NCI-H1436 (cell line): ENCODE data around the gene DKK3.
A peak's percentile ranks its signal among the peaks of the same experiment; 100 is the strongest.

Source experiments
- DNase-seq: peaks from one replicate; lab custom pipeline; 2025; lab: John Stamatoyannopoulos, UW

DKK3 gene

GRCh38 chr11:12029738-12030363, 21.4 kb upstream of the DKK3 start:
- no peak for DNase-seq

- DNase-seq = no peak
These were observed 20.7 kb upstream of the DKK3 start for GRCh38 chr11:12029119-12029518.

GRCh38 chr11:12028303-12028702, 19.9 kb upstream of the DKK3 start:
- no peak for DNase-seq

- no peak for DNase-seq
These were observed 18.1 kb upstream of the DKK3 start for GRCh38 chr11:12026331-12027211.

- DNase-seq = no peak
These were observed 16.0 kb upstream of the DKK3 start for GRCh38 chr11:12024254-12024926.

DNA sequence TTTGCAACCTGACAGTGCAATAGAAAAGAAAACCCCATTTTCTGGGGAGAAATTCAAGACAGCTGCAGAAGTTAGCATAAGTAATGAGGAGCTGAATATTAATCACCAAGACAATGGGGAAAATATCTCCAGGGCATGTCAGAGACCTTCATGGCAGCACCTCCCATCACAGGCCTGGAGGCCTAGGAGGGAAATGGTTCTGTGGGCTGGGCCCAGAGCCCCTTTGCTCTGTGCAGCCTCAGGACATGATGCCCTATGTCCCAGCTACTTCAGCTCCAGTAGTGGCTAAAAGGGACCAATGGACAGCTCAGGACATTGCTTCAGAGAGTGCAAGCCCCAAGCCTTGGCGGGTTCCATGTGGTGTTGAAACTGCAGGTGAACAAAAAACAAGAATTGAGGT, 14.6 kb upstream of the DKK3 start:
- no peak for DNase-seq

DNA sequence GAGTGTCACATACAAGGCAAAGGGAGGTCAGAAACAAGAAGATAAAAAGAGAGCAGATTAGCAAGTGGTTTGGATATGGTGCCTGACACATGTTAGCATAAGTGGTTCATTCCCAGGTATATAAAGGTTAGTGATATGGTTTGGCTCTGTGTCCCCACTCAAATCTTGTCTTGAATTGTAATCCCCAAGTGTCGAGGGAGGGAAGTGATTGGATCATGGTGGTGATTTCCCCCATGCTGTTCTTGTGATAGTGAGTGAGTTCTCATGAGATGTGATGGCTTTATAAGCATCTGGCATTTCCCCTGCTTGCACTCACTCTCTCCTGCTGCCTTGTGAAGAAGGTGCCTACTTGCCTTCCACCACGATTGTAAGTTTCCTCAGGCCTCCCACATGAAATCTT, 12.1 kb upstream of the DKK3 start:
- no peak for DNase-seq

- DNase-seq = no peak
These were observed 11.5 kb upstream of the DKK3 start for GRCh38 chr11:12019866-12020416.

- no peak for DNase-seq
These were observed 10.9 kb upstream of the DKK3 start for GRCh38 chr11:12019337-12019736.

GRCh38 chr11:12017865-12018453, 9.5 kb upstream of the DKK3 start:
- DNase-seq = no peak

DNA sequence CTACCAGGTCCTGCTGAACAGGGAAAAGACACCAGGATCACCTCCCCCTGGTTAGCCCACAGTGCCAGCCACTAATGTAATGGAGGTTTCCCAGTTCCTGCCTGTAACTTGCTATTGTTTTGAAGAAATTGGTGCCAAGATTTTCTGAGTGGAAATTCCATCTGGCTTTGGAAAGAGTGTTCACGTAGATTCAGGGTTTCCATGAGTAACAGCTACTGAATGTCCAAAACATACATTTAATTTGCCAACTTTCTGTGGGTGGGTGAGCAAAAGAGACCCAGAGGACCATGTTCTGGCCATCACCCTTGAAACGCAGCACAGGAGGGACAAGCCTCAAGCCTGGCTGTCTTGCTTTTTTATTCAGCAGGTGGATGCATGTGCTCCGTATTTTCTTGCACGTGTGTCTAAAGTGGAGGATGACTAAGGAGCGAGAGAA, 8.8 kb upstream of the DKK3 start:
- no peak for DNase-seq

- no peak for DNase-seq
These were observed 7.8 kb upstream of the DKK3 start for GRCh38 chr11:12016246-12016645.

- no peak for DNase-seq
These were observed 7.1 kb upstream of the DKK3 start for GRCh38 chr11:12015486-12015885.

GRCh38 chr11:12013781-12014180, 5.4 kb upstream of the DKK3 start:
- DNase-seq = no peak

DNA sequence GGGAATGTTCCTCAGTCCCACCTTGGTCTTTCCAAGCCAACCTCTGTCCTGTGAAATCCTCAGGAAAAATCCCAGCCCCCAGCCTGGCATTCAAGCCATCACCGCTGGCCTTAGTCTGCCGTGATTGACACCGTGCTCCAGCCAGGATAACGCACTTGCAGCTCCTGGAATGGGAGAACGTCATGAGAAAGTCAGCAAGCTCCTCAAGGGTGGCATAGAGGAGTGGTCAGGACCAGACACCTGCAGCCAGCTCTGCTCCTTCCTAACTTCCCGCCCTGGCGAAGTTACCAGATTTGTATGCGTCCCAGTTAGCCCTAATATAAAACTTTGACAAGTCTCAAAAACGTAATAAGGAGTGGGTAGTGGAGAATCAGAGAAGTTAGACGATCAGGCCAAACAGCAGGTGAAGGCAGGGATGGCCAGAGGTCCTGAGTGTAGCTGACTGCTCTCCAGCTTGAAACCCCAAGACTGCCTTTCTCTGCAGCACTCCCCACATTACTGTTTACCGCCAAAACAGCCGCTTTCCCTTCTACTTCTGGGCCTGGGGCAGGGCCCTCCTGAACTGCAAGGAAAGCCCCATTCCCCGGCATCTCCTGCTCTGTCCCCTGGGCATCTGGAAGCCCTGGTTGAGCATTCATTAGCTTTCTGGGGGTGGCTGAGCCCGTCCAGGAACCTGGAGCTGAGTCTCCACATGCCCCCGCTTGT, 1.3 kb upstream of the DKK3 start:
- DNase-seq = no peak

DNA sequence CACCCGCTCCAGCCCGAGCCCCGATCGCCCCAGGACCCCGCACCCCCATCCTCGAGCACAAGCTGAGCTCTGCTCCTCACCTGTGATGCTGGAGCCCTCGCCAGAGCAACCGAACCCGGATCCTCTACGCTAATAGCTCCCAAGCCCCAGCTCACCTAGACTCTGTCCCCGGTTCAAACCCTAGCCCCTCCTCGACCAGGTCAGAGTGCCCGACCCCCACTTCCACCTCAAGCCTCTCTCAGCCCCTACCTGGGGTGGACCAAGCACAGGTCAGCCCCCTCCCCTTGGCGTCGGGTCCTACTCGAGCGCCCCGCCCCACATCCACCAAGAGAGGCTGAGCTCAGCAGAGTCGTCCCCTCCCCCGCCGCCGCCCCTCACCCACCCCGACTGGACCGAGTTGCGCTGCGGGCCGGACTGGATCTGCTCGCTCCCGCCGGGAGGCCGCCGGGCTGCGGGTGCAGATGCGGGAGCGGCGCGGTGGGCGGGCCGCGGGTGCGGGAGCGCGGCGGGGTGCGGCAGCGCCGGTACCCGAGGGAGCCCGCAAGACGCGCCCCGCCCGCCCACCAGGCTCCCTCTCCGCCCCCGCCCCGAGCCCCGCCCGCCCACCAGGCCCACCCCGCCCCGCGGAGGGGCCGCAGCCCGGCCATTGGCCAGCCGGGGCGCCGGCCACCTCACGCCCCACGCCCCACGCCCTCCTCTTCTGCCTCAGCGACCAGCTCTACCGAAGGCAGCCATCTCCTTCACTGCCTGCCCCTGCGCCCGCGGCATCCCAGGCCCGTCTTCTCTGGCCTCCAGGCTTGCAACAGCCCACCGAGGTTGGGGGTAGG, 577 bp upstream of the DKK3 start:
- DNase-seq = peak; percentile 23

- no peak for DNase-seq
These were observed 1.2 kb downstream of the DKK3 start for GRCh38 chr11:12007230-12007593.

- DNase-seq = no peak
These were observed 1.7 kb downstream of the DKK3 start for GRCh38 chr11:12006552-12007229.

GRCh38 chr11:12005476-12005875, 3.0 kb downstream of the DKK3 start:
- DNase-seq = no peak

GRCh38 chr11:12005061-12005460, 3.4 kb downstream of the DKK3 start:
- no peak for DNase-seq
